ENCODE measurements around the gene TRAK1.

The TRAK1 gene

GRCh38 chr3:42177801-42178150 lies 86.6 kb downstream of the TRAK1 start:
- no peak for DNase-seq (ENCODE audit: low spot score)

DNA sequence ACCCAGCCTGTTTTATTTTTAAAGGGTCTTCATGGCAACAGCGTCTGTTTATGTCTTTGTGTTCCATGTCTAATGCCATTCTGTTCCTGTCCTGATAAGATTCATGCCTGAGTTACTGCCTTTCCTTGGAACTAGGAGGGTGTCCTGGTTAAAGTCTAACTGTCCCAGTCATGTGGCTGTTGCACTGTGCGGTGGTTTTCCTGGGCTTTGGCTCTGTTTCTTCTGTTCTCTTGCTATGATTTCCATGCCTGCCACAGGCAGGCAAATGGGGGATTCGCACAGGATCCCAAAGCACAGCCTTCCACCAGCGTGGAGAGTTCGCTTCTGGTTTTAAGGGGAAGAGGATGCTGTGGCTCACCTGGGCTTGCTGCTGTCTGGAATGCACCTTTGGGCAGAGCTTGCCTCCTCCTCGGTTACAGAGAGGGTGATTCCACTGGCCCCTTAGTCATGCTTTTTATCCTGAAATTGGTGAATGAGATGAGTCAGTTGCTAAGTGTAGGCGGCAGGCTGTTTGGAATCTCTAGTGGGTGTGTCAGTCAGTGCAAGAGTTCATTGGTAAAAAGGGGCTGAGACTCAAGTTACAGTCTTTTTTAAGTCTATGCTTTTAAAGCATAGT lies 88.1 kb downstream of the TRAK1 start:
- no peak for DNase-seq (ENCODE audit: low spot score)

DNA sequence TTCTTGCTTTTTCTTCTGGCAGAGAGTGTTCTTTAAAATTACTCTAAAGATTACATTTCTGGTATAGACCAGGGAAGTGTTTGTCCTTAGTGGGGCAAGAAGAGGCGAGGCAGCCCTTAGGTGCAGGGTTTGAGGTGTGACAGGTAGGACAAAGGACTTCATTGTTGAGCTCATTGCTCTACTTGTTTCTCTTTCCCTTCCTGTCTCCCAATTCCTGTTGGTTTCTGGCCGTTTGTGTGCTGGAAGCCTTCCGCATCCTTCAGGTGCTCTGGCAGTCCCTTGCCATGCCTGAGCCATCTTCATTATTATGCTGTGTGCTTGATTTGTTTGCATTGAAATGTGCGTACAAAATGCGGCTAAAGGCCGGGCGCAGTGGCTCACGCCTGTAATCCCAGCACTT lies 89.7 kb downstream of the TRAK1 start:
- no peak for DNase-seq (ENCODE audit: low spot score)

GRCh38 chr3:42182555-42182954 lies 91.4 kb downstream of the TRAK1 start:
- DNase-seq (ENCODE audit: low spot score) = no peak

DNA sequence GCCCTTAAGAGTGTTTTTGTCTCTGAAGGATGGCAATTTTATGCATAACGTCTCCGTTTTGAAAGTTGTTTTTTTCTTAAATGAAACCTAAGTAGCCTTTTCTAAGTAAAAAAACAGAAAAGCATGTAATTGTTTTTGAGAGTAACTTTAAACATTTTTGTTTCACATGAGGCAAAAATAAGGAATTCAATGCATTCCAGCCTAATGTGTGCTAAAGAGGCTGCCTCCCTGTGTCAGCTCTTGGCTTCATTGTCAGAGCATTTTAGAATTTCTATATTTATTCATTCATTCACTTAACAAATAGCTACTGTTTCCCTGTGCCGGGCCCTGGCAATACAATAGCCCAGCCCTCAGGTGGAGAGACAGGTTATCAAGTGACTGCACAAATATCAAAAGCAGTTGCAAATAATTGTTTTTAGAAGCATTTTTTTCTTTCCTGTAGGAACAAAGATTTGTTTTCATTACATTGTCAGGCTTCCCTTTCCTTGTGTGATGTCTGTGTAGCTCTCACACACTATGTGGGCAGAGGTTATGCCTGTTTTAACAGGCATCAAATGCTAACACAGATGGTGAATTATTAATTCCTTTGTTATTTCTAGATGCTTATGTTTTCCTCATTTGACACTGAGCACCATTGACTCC lies 93.0 kb downstream of the TRAK1 start:
- no peak for DNase-seq (ENCODE audit: low spot score)

- DNase-seq (ENCODE audit: low spot score) = no peak
Observed at GRCh38 chr3:42184651-42185443, 93.7 kb downstream of the TRAK1 start.

- no peak for DNase-seq (ENCODE audit: low spot score)
Observed at GRCh38 chr3:42187936-42188335, 96.8 kb downstream of the TRAK1 start.

DNA sequence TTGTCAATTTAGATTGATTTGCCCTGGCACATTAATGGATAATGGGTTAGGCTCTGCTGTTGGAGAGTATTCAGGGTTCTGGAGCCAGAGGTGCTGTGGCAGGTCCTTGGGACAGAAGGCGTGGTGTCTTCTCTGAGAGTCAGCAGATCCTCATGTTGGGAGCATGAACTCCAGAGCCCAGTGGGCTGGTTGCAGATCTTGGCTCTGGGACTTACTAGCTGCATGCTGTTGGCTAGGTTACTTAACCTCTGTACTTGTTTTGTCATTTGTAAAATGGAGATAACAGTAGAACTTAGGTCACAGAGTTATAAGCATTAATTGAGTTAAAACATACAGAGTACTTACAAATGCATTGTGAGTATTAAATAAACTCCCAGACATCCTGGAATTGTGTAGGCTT lies 97.2 kb downstream of the TRAK1 start:
- no peak for DNase-seq (ENCODE audit: low spot score)

DNA sequence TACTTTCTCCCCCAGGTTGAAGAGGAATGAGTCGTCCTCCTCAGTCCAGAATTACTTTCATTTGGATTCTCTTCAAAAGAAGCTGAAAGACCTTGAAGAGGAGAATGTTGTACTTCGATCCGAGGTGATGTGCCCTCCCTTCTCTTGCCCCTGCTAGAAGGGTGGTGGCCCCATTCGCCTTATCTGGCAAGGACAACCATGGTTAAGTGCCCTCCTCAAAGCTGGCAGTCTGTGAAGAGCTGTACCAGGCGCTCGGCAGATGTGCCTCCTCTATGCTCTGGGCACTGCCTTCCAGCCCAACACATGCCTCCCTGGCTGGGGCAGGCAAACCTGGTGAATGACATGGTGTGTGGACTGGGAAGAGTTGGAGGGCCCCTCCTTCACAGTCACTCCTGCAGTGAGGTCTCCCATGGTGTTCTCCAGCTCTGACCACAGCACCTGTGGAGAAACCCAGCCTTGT lies 97.9 kb downstream of the TRAK1 start:
- DNase-seq (ENCODE audit: low spot score) = no peak

DNA sequence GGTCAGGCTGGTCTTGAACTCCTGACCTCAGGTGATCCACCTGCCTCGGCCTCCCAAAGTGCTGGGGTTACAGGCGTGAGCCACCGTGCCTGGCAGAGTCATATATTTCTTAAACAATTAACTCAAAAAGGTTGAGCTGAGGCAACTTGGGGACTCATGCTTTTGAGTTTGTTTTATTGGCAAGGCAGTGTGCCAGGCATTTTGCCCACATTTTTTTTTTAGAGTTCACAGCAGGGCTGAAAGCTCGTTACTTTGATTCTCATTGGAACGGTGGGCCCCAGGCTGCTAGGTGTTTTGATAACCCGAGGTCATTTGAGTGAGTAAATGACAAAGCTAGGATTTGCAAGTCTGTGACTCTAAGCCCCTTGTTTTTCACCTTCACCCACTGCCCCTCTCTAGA lies 98.6 kb downstream of the TRAK1 start:
- DNase-seq (ENCODE audit: low spot score) = no peak

- DNase-seq (ENCODE audit: low spot score) = peak; percentile 77
Observed at GRCh38 chr3:42190701-42191442, 99.7 kb downstream of the TRAK1 start.

GRCh38 chr3:42191443-42191747 lies 100.2 kb downstream of the TRAK1 start:
- DNase-seq (ENCODE audit: low spot score) = peak; percentile 38

GRCh38 chr3:42192334-42193200 lies 101.4 kb downstream of the TRAK1 start:
- no peak for DNase-seq (ENCODE audit: low spot score)

DNA sequence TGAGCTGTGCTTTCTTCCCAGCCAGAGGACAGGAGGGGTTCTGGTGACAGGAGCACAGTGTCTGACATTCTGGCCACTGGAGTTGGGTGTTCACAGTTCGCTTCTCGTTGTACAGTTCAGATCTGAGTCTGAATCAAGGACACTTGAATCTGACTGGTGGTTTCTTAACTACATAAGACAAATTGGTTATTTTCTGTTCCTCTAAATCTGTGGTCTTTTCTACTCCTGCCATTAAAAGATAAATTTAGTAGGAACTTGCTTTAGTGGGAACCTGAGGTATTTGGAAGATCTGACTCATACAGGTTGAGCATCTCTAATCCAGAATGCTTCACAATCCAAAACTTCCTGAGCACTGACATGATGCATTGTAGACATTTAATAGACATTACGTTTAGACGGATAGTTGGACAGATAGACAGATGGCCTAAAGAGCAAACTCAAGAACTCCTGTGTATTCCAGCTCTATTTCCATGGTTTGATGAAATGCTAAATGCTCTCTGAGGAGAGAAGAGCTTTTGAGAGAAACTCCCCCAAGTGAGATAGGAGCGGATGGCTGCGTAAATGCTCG lies 103.9 kb downstream of the TRAK1 start:
- DNase-seq (ENCODE audit: low spot score) = no peak

- peak; percentile 39 for DNase-seq (ENCODE audit: low spot score)
Observed at GRCh38 chr3:42195879-42196330, 104.7 kb downstream of the TRAK1 start.

DNA sequence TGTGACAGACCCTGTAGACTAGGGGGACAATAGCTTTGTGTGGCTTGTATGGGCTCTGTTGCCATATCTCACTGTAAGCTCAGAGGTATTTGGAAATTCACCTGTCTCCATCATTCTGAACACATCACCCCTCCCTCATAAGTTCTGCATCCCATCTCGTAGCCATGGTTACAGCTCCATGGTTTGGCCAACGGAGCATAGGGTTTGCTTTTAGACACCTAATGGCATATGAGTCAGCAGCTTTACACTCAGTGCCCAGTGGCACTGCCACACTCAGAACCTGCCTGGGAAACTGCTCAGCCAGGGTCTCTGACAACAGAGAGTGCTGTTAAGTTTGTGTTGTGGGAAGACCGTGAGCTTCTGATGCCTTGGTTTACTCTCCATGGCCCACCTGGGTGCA lies 107.6 kb downstream of the TRAK1 start:
- no peak for DNase-seq (ENCODE audit: low spot score)

DNA sequence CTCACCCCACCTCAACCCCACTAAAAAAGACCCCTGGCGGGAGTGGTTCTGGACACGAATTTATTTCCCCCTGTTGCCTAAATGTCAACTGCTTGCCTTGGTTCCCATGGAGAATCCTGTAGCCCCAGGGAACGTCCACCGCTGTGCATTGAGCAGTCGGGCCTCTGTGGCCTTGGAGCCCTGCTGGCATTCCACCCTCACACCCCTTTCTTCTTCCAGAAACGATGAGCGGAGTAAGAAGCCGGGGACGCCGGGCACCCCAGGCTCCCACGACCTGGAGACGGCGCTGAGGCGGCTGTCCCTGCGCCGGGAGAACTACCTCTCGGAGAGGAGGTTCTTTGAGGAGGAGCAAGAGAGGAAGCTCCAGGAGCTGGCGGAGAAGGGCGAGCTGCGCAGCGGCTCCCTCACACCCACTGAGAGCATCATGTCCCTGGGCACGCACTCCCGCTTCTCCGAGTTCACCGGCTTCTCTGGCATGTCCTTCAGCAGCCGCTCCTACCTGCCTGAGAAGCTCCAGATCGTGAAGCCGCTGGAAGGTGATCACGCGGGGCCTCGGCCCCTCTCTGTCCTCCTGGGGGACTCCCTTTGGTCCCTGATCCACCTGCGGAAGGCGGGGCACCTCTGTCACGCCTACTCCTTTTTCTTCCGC lies 111.2 kb downstream of the TRAK1 start:
- DNase-seq (ENCODE audit: low spot score) = no peak

- no peak for DNase-seq (ENCODE audit: low spot score)
Observed at GRCh38 chr3:42204867-42205599, 113.9 kb downstream of the TRAK1 start.

GRCh38 chr3:42205800-42206514 lies 114.8 kb downstream of the TRAK1 start:
- no peak for DNase-seq (ENCODE audit: low spot score)

Measured in NAMALWA (cell line).